Mammary epithelial cell (primary cell): ENCODE measurements around the gene STX12.

Experiments used
- EZH2 ChIP-seq: IDR thresholded peaks from 2 replicates; pipeline ENCODE4 v1.6.1; 2012; ENCODE audit warnings: low read length, inconsistent platforms, borderline replicate concordance
- TF ChIP-seq, protein P1 (sequence below), 2 donors: IDR thresholded peaks in 1 of 2; conservative IDR thresholded peaks in 1 of 2; 2 replicates each; pipeline ENCODE4 v1.5.1; 2011 to 2012; ENCODE audit warnings: inconsistent platforms in 2 of 2, low read length in 2 of 2, mild to moderate bottlenecking in 2 of 2, control low read depth in 1 of 2, low read depth in 1 of 2; ENCODE audit not compliant: insufficient read depth in 1 of 2; ENCODE audit errors: extremely low read depth in 1 of 2

DNA sequence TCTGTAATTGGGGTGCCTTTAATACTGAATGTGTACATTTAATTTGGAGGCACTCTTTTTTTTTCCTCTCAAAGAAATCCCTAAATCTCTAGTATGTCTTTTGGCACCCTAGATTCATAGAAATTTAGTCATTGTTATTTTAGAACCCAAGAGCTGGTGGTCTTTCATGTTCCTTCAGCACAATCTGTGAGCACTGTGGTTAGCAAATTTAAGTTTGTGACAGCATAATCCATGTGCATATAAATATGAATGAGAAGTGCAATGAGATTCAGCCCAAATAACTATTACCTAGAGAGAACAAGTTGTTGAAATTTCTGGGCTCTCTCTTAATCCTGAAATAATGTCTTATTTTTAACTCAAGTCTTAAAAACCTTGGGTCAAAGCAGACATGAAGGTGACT lies 62.0 kb downstream of the STX12 start:
- TF ChIP-seq, protein P1, sequence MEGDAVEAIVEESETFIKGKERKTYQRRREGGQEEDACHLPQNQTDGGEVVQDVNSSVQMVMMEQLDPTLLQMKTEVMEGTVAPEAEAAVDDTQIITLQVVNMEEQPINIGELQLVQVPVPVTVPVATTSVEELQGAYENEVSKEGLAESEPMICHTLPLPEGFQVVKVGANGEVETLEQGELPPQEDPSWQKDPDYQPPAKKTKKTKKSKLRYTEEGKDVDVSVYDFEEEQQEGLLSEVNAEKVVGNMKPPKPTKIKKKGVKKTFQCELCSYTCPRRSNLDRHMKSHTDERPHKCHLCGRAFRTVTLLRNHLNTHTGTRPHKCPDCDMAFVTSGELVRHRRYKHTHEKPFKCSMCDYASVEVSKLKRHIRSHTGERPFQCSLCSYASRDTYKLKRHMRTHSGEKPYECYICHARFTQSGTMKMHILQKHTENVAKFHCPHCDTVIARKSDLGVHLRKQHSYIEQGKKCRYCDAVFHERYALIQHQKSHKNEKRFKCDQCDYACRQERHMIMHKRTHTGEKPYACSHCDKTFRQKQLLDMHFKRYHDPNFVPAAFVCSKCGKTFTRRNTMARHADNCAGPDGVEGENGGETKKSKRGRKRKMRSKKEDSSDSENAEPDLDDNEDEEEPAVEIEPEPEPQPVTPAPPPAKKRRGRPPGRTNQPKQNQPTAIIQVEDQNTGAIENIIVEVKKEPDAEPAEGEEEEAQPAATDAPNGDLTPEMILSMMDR (conservative IDR thresholded peaks at IDR 0.05 in 1 of 2, IDR thresholded peaks at IDR 0.05 in 1 of 2; ENCODE audit: extremely low read depth in 1 of 2, insufficient read depth in 1 of 2, low read depth in 1 of 2, low read length in 2 of 2) = no peak
- TF ChIP-seq EZH2 = no peak
